NCI-H526 (cell line): ENCODE results near the gene RSU1.

Source experiments
- DNase-seq, 2 experiments: peaks; one replicate each; lab custom pipeline; 2025; lab: John Stamatoyannopoulos, UW

The RSU1 gene

DNA sequence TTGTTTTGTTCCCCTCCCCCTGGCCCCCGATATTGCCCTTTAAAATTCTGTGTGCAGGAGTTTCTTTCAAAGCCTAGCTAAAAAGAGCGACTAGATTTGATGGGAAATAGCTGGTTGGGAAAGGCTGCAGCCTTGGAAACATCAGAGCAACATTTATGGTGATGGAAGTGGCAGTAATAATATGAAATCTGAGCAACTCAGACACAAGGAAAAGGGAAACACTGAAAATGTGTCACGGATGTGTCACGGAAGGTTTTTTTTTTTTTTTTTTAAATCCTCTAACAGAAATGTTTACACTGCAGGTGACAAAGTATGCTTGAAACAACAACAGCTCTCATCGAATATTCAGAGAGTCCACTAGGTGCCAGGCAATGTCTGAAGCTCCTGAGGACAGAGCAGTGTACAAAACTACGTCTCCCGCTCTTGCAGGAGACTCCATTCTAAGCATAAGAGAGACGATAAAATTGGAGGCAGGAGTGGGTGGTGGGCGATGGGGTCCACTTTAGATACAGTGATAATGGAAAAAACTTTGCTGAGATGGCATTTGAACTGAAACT lies 143.0 kb downstream of the RSU1 start:
- DNase-seq = no peak

DNA sequence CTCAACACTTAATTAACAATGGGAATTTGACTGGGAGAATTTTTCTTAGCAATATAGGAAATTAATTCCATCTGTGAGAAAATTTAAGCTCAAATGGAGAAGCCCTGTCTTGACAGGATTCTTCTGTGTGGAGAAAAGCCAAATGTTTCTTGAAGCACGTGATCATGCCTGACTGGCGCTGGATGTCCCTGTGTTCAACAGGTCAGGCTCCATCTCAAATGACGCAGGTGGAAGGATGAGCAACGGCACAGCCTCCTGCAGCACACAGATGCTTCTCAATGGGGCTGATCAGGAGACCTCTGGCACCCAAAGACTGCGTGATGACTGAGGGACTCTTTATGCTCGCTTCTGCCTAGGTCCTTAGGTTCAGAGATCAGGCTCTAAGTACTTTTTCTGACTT lies 143.8 kb downstream of the RSU1 start:
- no peak for DNase-seq

DNA sequence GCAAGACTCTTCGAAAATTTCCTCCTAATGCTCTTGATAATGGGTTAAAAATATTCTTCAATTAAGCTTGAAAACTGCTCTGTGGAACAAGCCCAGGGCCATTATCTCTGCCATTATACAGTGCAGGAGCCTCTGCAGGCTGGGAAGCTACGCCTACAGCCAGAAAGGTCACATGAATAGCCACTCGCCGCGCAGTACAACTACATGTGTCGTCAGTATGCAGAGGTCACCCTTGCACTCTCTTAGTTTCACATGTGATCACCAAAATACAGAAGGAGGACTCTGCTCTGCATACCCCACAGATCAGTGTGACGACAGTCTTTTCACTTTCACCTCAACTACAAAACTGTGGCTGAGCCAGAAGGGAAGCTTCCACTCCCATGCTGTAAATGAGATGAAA lies 153.8 kb downstream of the RSU1 start:
- no peak for DNase-seq

DNA sequence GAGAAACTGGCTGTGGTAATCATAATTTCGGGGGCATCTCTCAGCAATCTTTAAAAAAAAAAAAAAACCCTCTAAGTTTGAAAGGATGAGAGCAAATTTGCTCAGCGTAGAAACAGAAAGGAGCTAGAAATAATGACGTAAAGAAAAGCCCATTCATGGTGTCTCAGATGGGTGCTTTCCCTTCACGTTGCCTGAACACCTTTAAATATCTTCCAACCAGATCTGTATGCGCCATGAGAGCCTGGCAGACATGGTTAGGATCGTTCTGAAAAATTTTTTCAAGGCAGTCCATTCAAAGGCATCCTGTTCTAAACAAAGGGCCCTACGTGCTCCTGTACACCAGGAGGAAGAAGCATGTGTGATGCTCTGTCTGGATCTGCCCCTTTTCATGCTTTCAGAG lies 154.3 kb downstream of the RSU1 start:
- DNase-seq = no peak

DNA sequence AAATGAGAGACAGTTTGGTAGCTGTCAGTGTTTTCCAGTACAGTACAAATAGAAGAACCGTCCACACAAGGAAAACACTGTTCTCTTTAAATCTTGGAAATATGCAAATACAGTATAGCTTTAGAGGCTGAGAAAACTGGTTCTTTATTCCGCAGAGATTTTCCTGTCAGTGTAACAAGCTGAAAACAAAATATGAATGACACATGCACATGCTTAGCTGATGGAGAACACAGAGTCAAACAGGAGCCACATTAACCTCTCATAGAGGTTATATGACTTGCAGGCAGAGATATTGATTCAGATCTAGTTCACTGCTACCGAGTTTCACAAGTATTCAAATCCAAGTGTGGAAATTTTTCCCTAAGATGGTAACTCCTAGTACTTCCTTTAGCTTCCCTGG lies 160.3 kb downstream of the RSU1 start:
- peak; percentile 72 to 81 for DNase-seq

DNA sequence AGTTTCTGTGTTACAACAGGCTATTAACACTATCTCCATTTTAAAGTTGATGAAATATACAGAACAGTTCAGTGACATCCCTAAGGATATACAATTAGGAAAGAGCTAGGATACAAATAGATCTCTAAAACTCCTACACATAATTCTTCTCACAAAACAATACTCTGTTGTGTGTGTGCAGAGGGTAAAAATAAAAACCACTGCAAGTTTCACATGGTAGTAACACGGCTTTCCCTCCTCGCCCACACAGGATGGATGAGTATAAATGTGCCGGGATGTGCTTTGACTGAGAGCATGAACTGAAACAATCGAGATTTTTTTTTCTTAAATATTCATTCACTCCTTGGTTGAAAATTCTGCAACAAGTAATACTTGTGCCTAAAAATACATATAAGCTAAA lies 164.0 kb downstream of the RSU1 start:
- DNase-seq = no peak

DNA sequence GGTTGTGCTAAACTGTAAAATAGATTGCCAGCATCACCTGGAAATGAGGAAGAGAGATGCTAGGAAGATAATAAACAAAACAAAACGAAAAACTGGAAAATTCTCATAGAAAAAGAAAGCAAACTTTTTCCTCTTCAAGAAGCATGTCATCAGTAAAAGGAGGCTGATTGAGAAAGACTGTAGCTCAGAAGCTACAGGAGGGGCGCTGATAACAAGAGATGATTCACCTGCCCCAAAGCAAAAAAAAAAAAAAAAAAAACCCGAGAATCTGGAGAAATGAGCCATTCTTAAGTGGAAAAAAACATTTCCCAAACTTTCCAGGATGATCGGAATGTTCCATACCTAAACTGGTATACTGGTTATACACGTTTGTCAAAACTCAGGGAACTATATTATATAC lies 165.1 kb downstream of the RSU1 start:
- no peak for DNase-seq

DNA sequence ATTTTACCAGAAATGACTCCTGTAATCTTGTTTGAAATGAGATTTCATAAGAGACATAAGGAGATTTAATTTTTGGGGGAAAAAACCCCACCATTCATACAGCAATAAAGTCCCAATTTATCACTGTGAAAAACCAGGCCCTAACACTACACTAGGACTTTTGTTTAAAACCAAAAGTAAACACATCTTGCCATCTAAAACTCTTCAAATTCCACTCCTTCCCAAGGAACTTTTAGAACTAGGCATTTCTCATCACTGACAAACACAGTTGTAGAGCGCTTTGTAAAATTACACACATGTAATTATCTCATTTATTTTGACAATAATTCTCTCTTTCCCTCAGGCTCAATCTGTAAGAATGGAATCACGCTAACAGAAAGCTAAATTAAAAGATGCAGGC lies 167.5 kb downstream of the RSU1 start:
- DNase-seq = no peak

DNA sequence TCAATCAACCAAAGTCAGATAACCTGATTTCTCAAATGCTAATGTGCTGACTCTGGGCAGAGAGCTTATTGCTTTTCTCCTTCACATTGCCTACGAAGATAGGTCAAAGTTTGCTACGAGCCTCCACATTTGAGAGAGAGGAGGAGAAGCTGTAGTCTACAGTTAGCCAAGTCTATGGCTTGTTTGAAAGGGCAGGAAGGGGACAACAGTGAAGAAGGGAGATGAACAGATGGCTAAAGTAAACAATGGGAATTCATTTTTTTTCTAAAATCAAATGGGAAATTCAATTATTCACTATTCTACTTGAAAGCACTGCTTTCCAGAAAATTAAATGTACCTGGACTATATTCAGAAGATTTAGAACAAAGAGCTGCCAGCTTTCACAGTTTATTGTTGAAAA lies 168.9 kb downstream of the RSU1 start:
- DNase-seq = no peak

DNA sequence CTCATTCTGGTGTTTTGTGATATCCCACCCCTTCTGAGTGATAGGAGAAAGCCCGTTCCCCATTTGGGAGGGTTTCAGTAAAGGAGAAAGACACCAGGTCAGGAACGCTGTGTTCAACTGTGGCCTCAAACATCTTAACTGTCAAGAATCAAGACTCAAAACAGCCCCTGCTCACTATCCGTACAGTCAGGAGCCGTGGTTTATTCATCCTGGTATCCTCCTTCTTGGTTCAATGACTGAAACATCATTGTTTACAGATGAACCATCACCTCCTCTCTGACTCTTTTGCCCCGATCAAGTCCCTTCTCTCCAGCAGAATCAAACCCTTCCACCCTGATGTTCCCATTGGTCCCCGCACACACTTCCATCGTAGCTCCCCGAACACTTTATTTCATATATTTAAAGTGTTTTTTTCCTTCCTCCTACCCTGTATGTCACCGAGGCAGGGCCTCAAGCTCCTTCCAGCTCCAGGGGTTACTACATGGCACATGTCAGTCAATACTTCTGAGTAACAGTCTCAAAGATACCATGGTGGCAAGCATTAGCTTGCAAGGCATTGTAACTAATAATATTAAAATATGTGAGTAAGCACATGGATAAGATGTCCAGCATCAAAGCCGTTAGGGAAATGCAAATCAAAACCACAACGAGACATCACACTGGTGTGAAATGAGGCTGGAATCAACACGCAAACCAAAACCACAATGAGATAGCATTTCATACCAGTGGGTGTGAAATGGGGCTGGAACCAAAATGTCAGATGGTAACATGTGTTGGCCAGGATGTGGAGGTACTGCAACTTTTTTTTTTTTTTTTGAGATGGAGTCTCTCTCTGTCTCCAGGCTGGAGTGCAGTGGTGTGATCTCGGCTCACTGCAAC lies 170.8 kb downstream of the RSU1 start:
- peak; percentile 18 to 46 for DNase-seq

DNA sequence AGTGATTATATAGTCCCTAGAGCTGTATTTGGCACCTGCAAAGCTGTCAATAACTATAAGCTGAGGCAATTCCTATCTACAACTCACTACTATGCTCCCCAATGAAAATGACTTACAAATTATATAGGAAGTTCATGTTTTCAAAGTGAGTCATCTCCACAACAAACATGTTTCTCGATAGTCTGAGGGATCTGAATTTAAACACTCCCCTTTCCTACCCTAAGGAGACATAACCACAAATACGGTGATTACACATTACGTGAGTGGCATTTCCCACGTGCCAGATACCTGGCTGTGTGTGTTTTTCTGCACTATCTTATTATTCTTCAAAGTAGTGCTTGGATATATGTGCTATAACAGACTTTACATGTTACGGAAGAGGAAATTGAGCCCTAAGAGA lies 173.1 kb downstream of the RSU1 start:
- no peak for DNase-seq

DNA sequence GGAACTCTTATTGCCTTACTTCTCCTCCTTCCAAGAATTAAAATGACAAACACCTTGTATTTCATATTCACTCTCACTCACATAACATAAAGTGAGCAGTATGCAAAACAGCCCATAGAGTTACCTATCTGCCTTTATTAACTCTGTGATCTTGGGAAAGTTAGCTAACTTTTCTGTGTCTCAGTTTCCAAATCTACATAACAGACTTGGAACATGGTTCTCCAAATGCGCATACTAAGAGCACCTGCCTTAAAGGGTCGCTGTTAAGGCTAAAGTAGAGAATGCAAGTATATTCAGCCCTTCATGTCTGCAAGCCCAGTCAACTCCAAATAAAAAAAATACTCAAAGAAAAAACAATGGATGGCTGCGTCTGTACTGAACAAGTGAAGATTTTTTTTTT lies 173.7 kb downstream of the RSU1 start:
- no peak for DNase-seq

DNA sequence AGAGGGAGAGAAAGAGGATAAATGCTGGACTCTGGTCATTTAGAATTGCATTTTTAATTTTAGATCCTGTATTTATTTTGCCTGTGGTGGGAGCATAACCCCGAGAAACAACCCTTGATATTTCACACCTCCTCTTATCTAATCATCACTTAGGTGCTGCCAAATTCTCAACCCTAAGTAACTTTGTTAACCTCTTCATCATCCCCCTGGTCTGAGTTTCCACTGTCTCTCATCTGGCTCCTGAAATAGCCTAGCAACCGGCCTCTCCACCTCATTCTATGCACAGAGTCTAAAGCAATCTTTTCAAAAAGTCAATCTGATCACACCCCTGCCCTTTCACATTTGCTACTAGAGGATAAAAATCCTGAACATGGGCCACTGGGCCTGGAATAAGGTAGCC lies 177.1 kb downstream of the RSU1 start:
- DNase-seq = no peak

DNA sequence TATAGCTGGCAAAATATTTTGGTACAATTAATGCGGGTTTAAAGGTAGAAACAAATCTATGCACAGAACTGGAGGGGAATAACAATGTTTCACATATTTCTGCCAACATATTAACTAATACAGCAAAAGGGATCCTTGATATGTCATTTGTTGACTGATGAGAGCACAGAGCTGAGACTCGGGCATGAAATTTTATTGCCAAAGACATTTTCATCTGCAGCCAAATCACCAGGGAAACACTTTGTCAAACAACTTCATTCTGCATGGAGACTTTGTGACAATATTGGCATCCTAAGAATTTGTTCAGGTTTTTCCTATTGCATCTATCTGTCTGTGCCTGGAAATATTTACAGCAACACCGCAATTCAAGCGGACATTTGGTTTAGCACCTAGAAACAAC lies 177.8 kb downstream of the RSU1 start:
- DNase-seq = no peak

DNA sequence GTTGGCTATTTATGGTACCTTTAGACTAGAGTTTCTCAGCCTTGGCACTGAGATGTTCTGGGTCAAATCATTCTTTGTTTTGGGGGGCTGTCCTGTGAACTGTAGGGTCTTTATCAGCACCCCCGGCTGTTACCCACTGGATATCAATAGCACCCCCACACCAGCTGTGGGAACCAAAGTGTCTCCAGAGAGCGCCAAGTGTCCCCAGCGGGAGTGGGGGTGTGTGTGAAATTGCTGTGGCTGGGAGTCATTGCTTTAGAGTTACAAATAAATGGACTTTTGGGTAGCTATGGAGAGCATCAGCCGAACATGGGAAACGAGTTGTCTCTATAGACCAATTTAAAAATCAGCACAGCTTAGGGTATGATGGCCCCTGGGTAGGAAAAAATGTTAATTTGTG lies 184.2 kb downstream of the RSU1 start:
- DNase-seq = no peak

DNA sequence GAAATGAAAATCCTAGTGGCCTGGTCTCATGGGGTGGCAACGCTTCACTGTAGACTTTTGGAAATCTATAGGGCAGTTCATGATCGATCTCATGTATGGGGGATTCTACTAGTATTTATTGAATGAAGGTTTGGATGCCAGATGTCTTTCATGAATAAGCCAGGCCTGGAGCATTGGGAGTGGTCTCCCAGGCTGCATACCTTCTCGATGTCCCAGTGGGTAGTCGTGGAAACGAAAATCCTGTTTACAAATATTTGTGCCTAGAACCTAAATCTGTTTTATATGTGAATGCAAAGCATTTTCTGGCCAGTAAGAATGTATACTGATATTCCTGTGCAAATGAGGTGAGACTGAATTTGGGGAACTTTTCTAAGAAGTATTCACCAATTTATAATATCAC lies 190.5 kb downstream of the RSU1 start:
- DNase-seq = no peak

DNA sequence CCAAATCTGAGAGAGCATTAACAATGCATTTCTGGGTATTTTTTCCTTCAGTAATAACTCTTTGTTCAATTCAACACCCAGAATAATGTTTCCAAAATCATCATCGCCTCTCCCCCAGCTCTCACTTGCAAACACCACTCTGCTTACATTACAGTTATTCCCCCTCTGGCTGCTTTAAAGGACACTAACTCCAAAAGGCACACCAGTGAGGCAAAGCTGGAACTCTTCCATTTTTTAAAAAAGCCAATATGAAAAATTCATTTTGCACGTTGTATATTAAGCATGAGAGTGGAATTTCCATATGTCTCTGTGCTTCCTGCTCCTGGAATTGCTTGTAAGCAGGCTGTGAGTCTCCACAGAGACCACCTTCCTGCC lies 204.3 kb downstream of the RSU1 start:
- DNase-seq = no peak

DNA sequence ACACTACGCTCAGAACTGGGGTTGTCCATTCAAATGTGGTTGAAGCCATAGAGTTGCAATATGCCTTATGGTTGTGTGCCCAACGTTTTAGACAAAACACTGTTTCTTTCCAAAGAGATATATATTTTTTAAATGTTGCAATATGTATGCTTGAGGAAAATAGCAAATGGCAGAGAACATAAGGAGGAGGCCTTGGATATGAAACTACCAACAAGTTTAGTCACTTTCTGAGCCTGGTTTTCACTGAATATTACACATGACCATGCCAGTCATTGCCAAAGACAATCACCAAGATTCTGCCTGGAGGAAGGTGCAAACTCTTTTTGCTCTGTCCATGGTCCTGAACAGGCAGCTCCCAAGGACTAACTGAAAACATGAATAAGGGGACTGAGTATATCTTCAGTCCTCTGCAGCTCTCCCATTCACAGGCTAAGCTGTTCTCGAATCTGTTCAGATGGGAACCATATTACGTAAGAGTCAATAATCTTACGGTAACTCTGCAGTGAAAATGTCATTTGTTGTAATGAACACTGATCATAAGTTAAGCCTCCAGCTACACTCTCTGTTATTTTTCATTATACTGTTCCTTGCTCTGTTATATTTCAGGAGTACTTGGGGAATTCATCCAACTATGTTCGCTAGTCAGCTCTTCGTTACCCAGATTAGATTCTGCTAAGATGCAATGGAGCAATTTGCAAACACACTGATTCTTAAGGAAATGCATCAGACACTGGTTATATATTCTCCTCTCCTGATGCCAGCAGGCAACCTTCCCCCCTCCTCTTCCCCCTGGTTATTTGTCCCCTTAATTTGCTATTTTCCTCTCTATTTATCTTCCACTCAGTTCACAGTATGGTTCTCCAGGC lies 204.9 kb downstream of the RSU1 start:
- DNase-seq = no peak

DNA sequence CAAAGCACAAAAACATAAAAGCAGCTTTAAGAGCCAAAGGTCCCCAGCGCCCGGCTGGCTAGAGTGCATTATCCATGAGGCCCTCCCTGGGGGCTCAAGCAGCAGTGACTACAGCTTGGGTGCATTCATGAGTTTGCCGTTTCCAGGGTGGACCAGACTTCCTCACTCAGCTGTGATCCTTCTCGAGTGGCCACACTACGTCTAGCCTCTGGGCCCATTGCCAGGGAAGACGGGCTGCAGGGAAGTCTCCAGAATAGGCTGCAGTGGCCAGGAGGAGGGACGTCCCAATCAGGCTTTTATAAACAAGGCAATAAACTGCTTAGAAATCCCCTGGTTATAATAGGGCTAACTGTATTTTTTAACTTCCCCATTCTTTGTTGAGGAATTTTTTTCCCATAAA lies 206.2 kb downstream of the RSU1 start:
- DNase-seq = no peak

DNA sequence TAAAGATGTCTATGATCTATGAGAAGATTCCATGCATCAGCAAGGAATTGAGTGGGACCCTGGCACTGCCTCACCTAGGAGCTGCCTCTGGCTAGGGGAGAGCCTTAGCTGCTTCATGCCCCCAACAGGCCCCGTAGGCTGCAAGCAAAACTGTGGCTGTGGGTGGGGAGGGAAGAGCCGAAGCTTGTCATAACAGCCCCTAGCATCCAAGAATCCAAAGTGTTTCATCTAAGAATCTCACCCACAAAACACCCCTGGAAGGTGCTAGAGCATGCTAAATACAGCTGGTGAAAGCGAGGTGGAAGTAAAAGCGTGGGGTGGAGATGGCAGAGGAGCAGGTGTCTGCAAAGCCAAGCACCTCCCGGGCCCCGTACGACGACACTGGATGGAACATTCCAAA lies 208.0 kb downstream of the RSU1 start:
- no peak for DNase-seq

DNA sequence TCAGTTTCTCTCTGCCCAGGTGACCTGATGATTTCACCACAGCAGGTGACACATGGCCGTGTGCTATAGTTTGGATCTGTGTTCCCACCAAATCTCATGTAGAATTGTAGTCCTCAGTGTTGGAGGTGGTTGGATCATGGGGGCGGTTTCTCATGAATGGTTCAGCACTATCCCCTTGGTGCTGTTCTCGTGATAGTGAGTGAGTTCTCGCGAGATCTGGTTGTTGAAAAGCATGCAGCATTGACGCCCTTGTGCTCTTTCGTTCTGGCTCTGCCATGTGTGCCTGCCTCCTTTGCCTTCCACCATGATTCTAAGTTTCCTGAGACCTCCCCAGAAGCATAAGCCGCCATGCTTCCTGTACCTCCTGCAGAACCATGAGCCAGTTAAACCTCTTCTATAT lies 210.3 kb downstream of the RSU1 start:
- DNase-seq = no peak

DNA sequence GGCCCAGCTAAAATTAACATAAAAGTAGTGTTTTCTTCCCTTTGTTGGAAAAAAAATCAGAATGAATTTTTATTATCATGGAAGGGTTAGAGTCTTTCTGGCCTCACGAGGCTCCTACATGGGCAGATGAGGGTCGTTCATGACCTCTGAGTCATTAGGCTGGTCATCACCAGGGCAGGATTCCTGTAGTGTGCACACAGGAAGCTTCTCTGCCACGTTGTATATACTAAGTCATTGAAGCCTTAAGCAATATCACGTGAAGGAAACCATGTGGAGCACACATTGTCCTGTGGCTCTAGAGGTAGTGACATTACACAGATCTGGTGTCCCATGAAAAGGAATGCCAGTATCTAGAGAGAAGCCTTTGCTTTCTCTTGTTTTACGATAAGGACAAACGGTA lies 210.8 kb downstream of the RSU1 start:
- DNase-seq = no peak

DNA sequence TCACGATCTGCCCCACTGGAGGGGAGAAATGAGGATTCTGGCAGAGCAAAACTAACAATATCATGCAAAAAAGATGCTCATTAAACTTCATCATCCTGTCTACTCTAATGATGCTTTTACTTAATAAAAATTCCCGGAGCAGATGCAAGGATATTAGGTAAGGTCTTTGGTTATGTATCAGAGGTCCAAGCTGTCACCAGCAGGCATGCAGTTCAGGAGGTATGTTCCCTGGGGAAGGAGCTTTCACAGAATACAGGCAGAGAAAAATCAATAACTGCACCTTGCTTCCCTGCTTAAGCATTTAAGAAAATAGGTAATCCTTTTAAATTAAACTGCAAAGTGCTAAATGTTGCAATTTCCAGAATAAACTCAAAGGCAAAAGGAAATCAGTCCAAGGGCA lies 213.9 kb downstream of the RSU1 start:
- no peak for DNase-seq
